GM18909 (cell line): Measurements from ENCODE around the gene RELT.

Experiments
- ATAC-seq: cut with Tn5 transposase; IDR thresholded peaks from one replicate; pipeline ENCODE4 v1.9.1; 2021; ENCODE audit warnings: mild to moderate bottlenecking; ENCODE audit not compliant: unreplicated experiment, poor library complexity

RELT gene

DNA sequence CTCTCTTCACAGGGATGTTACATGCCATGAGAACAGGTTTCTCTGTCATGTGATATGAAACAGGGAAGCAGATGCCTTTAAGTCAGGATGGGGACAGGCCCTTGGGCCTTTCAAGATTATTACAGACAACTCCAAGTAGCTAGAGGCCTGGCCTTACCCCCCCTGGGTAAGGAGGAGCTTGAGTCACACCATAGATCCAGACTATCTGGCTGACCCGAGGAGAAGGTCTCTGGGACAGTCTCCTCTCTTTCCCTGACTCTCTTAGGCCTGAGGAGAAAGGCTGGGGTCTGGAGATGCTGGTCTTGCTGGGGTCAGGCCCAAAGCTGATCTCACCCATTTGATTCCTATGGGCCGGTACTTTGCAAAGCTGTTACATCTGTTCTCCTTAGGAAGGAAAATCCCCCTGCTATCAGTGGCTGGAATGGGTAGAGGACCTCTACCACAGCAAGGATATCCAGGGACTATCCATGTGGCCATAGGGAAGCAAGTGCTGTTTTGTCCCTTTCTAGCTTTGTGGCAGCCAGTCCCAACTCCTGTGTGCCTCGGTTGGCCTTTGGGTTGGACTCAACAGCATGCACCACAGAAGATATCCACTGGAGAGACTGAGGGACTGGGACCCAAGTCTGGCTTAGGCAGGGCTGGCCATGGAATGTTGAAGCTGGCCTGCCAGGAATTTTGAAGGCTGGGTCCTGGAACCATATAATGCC is 25.2 kb downstream of the RELT start:
- ATAC-seq = no peak

DNA sequence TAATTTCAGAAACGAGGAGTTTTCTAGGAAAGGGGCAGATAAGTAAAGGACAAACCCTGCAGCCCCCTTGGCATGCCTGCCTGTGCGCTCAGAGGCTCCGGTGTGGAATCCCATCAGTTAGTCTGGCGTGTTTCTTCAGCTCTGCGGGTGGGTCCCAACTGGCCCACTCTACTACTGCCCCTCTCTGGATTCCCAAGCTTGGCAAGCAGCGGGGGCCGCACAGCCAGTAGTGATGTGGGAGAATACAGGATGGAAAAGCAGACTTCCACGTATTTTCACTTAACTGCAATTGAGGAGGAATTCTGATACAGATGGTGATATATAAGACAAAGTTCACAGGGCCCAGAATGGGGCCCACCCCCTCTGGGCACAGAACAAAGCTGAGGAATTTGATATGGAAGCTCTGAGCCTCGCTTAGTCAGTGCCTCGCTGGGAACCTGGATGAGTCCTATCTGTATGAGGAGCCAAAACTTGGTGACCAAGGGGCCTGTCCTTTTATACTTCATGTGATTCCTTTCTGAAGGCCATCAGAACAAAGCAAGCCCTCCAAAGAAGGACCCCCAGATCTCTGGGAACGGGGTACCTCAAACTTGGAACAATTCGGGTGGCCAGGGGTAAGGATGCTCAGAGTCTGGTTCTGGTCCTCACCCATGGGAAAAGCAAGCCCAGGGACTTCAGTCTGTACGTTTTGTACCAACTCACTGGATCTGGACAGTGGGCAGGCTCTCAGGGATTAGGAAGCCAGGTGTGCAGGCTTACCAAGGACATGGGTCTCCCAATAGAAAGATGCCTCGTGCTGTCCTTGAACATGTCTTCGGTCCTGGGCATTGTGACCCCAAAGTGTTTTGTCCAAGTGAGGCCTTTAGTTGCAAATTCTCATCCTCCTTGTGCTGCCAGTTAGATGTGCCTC is 26.0 kb downstream of the RELT start:
- ATAC-seq = no peak

- no peak for ATAC-seq
Measured at GRCh38 chr11:73402834-73403185, 26.6 kb downstream of the RELT start.

DNA sequence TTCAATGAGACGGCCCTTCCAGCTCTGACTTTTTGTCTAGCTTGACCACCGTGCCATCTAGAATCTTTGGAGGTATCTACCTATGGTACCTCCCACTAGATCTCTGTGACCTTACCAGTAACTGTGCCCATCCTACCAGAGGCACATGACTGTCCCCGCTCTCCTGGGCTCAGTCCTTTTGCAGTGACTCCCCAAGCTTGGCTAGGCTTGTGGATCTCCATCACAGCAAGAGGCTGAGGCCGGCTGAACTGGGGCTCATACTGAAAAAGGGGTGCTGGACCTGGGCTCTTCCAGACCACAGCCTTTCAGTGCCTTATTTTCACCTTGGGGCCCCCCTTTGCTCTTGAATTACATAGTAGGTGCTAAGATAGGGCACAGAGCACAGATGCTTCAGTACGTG is 27.3 kb downstream of the RELT start:
- no peak for ATAC-seq

DNA sequence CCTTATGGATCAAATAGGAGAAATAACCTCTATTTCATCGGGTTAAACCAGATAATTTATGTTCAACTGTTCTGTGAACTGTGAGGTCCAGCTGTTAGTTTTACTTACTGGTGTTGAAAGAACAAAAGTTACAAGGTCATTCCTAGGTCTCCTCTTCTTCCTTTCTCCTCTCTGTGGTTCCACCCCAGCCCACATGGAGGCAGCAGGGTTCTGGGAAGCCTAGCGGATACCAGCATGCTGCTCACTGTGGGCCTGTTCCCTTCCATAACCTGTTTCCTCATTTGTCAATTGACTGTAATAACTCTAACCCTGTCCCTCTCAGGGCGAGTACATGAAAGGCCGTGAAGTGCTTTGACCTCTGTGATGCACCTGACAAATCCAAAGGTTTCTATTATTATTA is 27.8 kb downstream of the RELT start:
- no peak for ATAC-seq

- ATAC-seq = no peak
Measured at GRCh38 chr11:73404506-73405145, 28.4 kb downstream of the RELT start.

GRCh38 chr11:73405146-73405510 is 28.9 kb downstream of the RELT start:
- no peak for ATAC-seq

GRCh38 chr11:73406131-73406530 is 29.9 kb downstream of the RELT start:
- ATAC-seq = no peak

DNA sequence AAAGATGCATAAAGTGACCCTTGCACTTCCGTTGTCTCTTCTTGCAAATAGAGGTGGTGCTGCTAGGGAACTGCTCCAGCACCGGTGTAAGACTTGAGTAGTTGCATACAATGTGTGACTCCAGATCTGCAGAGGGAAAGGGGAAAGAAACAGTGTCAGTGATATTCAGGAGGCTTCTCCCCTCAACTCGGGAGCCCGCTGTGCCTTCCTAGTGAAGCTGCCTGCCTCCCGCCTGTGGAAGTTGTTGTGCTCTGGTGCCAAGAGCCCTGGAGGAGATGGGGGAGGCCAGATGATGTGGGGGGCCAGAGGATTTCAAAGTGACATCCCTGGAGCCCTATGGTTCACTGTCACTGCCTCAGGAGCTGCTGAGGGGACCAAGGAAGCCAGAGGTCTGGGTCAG is 30.4 kb downstream of the RELT start:
- no peak for ATAC-seq

DNA sequence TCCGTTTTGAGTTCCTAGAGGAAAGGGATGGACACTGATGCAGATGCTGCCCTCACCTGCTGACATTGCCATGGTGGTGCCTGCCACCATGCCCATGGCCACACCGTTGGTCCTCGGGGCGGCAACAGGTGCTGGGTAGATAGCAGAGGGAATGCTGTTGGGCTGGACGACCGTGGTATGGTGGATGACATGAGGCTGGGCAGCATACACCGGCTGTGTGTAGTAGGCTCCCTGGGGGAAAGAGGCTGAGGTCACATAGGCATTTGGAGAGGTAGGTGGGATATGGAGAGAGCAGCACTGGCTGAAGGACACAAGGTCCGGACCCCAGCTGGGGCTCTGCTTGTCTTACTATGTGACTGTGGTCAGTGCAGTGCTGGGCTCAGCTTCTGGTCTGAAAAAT is 33.2 kb downstream of the RELT start:
- no peak for ATAC-seq

DNA sequence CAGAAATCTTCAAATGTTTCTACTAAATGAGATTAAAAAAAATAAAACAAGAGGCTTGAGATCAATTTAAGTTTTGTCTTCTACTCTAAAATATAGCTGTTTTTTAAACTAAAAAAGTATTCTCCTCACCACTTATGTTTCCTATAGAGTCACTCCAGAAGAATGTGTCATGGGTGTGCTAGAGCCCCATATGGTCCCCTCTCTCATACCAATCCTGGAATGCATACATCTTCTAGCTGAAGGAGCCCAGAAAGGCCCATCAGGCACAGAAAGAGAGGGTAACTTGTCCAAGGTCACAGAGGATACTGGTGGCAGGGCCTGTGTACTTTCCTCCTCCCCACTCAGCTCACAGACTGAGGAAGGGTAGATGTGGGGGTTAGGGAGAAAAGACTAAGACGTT is 34.4 kb downstream of the RELT start:
- no peak for ATAC-seq

- ATAC-seq = no peak
Measured at GRCh38 chr11:73411031-73411430, 34.8 kb downstream of the RELT start.

GRCh38 chr11:73412308-73412707 is 36.1 kb downstream of the RELT start:
- ATAC-seq = no peak

DNA sequence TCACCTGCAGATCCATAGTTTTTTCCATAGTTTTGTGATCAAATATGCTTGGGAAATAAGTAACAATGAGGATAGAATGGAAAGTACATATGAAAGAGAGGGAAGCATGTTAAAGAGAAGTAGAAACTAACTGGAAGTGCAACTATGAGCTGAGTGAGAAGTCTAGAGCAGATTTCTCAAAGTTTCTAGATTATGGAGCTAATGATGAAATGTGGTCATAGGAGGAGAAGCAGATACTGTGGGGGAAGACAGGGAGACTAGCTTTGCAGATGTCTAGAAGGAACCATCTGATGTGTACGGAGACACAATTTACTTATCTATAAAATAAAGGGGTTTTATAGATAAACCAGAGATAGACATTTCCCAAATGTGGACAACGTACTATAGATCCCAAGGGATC is 37.1 kb downstream of the RELT start:
- no peak for ATAC-seq

DNA sequence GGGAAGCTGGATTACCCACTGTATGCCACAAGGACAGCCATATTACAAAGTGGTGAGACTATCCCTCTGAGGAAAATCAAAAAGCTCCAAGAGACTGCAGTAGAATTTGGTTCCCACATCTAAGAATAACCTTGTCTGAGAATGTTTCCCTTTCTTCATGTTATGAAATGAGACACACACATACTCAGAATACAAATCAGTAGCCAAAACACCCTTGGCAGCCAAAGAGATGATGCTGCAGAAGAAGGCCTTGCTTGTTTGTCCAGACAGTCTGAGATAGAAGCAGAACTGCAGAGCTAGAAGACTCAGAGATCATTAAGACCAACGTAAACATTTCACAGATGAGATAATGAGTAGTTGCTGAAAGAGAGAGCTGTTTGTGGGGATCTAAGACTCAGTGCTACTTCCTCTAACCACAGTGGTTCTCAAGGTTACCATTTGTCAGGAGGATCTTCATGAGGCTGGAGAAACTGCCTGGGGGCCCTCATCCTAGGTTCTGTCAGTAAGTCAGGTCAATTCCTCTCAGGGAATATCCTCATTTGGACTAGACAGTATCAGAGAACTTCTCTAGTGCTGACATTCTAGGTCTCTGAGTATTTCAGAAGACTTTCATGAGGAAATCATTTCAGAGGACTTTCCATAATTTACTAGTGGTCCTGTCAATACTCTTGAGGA is 38.9 kb downstream of the RELT start:
- no peak for ATAC-seq

GRCh38 chr11:73415854-73416615 is 39.8 kb downstream of the RELT start:
- ATAC-seq = no peak

GRCh38 chr11:73416786-73417185 is 40.6 kb downstream of the RELT start:
- no peak for ATAC-seq

DNA sequence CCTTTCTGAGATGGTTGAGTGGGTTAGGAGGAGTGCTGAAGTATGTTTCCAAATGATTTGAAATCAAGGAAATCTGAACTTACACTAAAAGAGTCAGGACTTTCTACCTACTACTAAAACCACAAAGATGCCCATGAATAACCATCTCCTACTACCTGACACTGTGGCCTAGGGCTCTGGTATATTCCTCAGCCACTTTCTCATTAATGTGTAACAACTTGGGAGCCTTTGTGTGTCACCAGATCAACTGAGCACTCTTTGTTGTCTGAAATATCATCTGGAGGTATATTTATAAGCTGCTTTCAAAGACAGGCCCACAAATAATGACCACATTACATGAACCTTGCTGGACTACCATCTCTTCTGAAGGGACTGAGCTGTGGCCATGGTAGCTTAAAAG is 43.9 kb downstream of the RELT start:
- ATAC-seq = no peak

DNA sequence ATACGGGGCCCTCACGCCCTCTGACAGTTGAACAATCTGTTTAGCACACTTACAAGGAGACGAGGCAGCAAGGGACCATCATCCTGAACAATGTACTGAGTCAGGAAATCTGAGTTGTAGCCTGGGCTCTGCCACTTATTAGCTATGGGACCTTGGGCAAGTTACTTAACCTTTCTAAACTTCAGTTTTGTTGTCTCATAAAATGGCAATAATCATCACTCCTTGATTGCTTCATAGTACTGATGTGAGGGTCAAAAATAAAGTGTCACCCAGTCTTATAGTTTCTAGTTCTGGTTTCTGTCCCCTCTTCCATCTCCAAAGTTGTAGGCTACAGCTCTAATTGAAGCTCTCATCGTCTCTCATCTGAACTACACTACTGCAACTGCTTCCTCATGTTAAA is 46.7 kb downstream of the RELT start:
- no peak for ATAC-seq

DNA sequence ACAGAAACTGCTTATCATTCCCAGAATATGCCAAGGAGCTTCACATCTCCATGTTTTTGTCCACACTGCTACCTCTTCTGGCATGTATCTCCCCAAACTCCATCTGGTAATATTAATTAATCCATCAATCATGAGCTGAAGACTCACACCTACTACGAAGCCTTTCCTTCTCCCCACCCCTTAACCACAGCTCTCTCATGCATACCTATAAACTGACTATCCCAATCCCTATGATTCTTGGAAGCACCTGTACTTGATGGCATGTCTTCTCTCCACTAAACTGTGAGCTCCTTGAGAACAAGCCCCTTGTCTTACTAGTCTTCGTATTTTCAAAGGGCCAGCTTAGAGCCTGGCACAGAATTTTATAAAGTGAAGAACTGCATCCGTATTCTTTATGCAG is 47.3 kb downstream of the RELT start:
- ATAC-seq = no peak
